Heart right ventricle (tissue), 16 donors: ENCODE data around the gene POU2AF2. TPM values are rescaled to one million over a fixed set of nuclear protein-coding genes. Genes with fewer than 3 reads are reported as not detected.

Source experiments
- ATAC-seq, 8 donors: fragments of 200-7000 bp; cut with Tn5 transposase; one replicate each; pipeline ENCODE4 v1.9.1; 2020; ENCODE audit warnings: mild to moderate bottlenecking in 8 of 8, moderate library complexity in 8 of 8, moderate number of reproducible peaks in 1 of 8
- DNase-seq, 2 donors: peaks; one replicate each; pipeline ENCODE4 v3.0.0-alpha.2; 2020
- H3K27ac ChIP-seq, 10 donors: fragments of 200-600 bp; sonication (generic) in 2 of 10; one replicate each; pipeline versions ENCODE4 v1.5.0 to v1.8.0; 2020 to 2022; ENCODE audit warnings: mild to moderate bottlenecking in 3 of 10
- H3K27me3 ChIP-seq, 7 donors: fragments of 200-600 bp; one replicate each; pipeline ENCODE4 v1.8.0; 2021 to 2022; ENCODE audit warnings: mild to moderate bottlenecking in 2 of 7
- H3K36me3 ChIP-seq, 9 donors: fragments of 200-600 bp; sonication (generic) in 1 of 9; one replicate each; pipeline versions ENCODE4 v1.5.0 to v1.8.0; 2020 to 2022; ENCODE audit warnings: mild to moderate bottlenecking in 2 of 9
- H3K4me1 ChIP-seq, 9 donors: fragments of 200-600 bp; sonication (generic) in 1 of 9; one replicate each; pipeline versions ENCODE4 v1.5.0 to v1.8.0; 2020 to 2022; ENCODE audit warnings: mild to moderate bottlenecking in 4 of 9
- H3K4me3 ChIP-seq, 10 donors: fragments of 200-600 bp; sonication (generic) in 2 of 10; one replicate each; pipeline versions ENCODE4 v1.5.0 to v1.8.0; 2020 to 2022; ENCODE audit warnings: mild to moderate bottlenecking in 7 of 10, moderate library complexity in 2 of 10
- H3K9me3 ChIP-seq, 11 donors: fragments of 200-600 bp in 10 of 11; sonication (generic) in 2 of 11; one replicate each; pipeline versions ENCODE4 v1.5.0 to v1.8.0; 2013 to 2022; ENCODE audit warnings: mild to moderate bottlenecking in 2 of 11, control low read depth in 1 of 11, moderate library complexity in 1 of 11
- WGBS, 2 donors: extraction: QIAGEN DNeasy Blood & Tissue Kit; methylation state at CpG; one replicate each; pipeline ENCODE4 v1.1.7; 2013; ENCODE audit warnings: inconsistent platforms in 1 of 2; 5-methylcytosine and 5-hydroxymethylcytosine counted together
- intact Hi-C, 10 donors: fragments of 100-400 bp; cut with DNase I; formaldehyde crosslinking; loops; one replicate each; pipeline versions ENCODE4 v1.11.1 to v1.14.2; 2022
- polyA plus RNA-seq, 2 donors: library from polyadenylated mRNA; stranded (reverse); fragments of 200-250 nt; gene quantifications; one replicate each; pipeline ENCODE4 v1.2.3, GENCODE V29; 2013
- total RNA-seq, 10 donors: library from RNA; stranded (reverse); fragmentation: NEBNext Ultra II Directional in 3 of 10; extraction: Animal tissue kit (Norgen Biotek cat#: 25700) in 3 of 10; gene quantifications; one replicate each; pipeline versions ENCODE4 v1.2.1 to v1.2.4, GENCODE V29; 2021 to 2023
- TF ChIP-seq, protein P1 (sequence below), 9 donors: fragments of 200-600 bp; sonication (generic) in 2 of 9; IDR thresholded peaks; one replicate each; pipeline versions ENCODE4 v1.5.0 to v1.8.0; 2021 to 2022; ENCODE audit warnings: antibody characterized with exemption in 9 of 9, mild to moderate bottlenecking in 5 of 9, moderate library complexity in 1 of 9
- donor health status: Arrhythmogenic right ventricular cardiomyopathy.
- donor health status: ischemic (EF 13 %, LVEDD 7.1; RV severe dilation, severe dysfunction).
- donor health status: healthy with polysubstance abuse.
- donor health status: DM: no; HTN: yes; CAD: no.
- donor health status: DM: no; HTN: no; CAD: no.
- donor health status: ischemic (EF 25% LVEDD 6.9; RV normal size, moderate dysfunction).
- donor health status: ischemic (EF 25% LVEDD 5.7; RV mildly dilated, moderate dysfunction).
- donor health status: healthy.
- donor health status: DM: yes; HTN: yes; CAD: no.
- donor health status: Ischemic cardiomyopathy.
- donor health status: ischemic (EF 35%, LVEDD 5.7; RV mildly dilated, moderate dysfunction).
- donor health status: nonischemic (EF 11% LVEDD 7.7; RV severe dilation, severe dysfunction).
- donor health status: DM: yes; HTN: yes; CAD: no.
- donor health status: PGD.
- donor health status: ischemic (EF 29% LVEDD 5.4; RV normal size, mild dysfunction).
- donor health status: nonischemic (EF 23%, LVEDD 6.1; RV moderate dilation, normal function).

Gene POU2AF2
- total and polyA plus RNA-seq, 12 donors = not detected

DNA sequence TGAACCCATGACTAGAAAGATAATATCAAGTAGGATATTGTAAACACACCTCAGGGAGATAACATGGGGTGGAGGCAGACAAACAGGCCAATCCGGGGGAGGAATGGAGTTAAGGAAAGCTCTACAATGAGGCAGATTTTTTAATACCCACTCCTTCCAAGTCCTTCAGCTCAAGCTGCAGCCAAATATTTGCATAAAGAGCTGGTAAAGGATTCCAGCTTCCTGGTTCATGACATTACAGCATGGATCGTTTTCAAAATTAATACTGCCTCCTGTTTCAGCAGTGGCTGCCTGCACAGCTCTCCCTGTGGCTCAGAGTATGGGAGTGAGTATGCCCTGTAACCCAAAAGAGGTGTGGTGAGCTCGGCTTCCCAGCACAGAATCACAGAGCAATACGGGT, 57.9 kb downstream of the POU2AF2 start:
- Histone ChIP-seq H3K27me3 (peaks cover 7 to 49% (median 21%) of the 10 kb centered on the region in 7 donors), H3K4me1 (peaks cover 2 to 15% (median 12%) of the 10 kb centered on the region in 9 donors)
- intact Hi-C loops = loop anchor here in 1 of 10 donors (5.0 kb wide), 1 partner anchor 119 kb away; no protein-coding TSS in a partner anchor

DNA sequence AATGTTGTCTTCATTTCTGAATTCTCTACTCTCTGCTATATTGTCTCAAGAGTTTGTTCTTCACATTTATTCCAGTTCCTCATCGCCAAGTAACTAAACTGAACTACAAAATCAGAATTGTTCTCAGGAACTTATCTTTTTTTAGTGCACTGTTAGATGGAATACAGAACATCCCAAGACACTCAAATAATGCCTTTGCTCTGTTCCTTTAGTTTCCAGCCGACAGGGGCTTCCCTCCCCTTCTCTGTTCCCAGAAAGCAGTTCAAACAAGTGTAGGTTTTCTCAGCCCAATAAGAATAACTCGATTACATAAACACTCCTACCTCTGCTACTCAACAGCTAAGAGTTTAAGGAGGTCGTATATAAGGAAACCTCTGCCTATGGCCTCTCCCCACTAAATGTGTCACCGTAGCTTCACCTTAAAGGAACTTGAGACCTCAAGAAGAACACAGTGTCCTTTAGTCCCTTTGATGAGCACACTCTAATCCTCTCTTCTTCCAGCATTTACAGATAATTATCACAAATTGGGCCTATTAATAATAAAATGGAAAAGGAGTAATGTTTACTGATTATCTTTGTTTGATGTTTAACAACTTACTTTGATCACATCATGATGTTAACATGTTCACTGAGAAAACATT, 59.8 kb downstream of the POU2AF2 start:
- Histone ChIP-seq H3K4me3 (no peak overlapping the region), H3K4me1 (no peaks in the 10 kb centered on the region), H3K36me3 (no peaks in the 10 kb centered on the region), H3K9me3 (no peaks in the 10 kb centered on the region), H3K27ac (no peak overlapping the region), H3K27me3 (peaks cover 0 to 40% (median 6%) of the 10 kb centered on the region in 7 donors)
- TF ChIP-seq, protein P1, sequence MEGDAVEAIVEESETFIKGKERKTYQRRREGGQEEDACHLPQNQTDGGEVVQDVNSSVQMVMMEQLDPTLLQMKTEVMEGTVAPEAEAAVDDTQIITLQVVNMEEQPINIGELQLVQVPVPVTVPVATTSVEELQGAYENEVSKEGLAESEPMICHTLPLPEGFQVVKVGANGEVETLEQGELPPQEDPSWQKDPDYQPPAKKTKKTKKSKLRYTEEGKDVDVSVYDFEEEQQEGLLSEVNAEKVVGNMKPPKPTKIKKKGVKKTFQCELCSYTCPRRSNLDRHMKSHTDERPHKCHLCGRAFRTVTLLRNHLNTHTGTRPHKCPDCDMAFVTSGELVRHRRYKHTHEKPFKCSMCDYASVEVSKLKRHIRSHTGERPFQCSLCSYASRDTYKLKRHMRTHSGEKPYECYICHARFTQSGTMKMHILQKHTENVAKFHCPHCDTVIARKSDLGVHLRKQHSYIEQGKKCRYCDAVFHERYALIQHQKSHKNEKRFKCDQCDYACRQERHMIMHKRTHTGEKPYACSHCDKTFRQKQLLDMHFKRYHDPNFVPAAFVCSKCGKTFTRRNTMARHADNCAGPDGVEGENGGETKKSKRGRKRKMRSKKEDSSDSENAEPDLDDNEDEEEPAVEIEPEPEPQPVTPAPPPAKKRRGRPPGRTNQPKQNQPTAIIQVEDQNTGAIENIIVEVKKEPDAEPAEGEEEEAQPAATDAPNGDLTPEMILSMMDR (IDR thresholded peaks at IDR 0.05) = no peak
- 81% methylated on average over 5 of the region's 5 CpGs for WGBS, 2 donors
- intact Hi-C loops = no loop called here
- no peak for DNase-seq
- no peak for ATAC-seq

More for the DNA sequence above, 57.9 kb downstream of the POU2AF2 start:
- TF ChIP-seq, protein P1 (IDR thresholded peaks at IDR 0.05) = no peak
- Histone ChIP-seq H3K9me3 (no peaks in the 10 kb centered on the region), H3K36me3 (no peaks in the 10 kb centered on the region), H3K27ac (no peak overlapping the region), H3K4me3 (no peak overlapping the region)
- 50 to 60% methylated on average over 4 of the region's 4 CpGs for WGBS, 2 donors
- DNase-seq (no peak), ATAC-seq (peak in 1 of 8 donors; percentile 25)

DNA sequence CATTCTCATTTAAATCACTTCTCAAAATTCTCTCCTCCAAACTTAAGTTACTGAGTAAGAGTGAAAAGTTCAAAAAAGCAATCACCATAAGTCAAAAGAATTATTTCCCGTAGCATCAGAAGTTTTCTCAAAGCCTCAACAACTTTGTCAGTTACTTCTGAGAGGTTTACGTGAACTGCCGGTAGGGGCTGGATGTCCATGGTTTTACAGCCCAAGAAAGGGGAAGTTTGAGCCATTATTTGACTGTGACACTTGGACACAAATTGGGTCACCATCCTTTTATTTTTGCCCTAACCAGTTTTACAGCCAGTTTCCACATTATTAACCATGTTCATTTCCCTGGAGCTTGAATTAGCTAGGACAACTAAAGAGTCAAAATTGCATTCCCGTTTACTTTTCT, 60.4 kb downstream of the POU2AF2 start:
- Histone ChIP-seq H3K4me1 (no peaks in the 10 kb centered on the region), H3K4me3 (no peak overlapping the region), H3K27ac (no peak overlapping the region), H3K36me3 (no peaks in the 10 kb centered on the region), H3K27me3 (peaks cover 0 to 36% (median 6%) of the 10 kb centered on the region in 7 donors), H3K9me3 (no peaks in the 10 kb centered on the region)
- no peak for ATAC-seq
- intact Hi-C loops = no loop called here
- WGBS, 2 donors = 93 to 94% methylated on average over 4 of the region's 4 CpGs
- DNase-seq = no peak
- TF ChIP-seq, protein P1 (IDR thresholded peaks at IDR 0.05) = no peak

DNA sequence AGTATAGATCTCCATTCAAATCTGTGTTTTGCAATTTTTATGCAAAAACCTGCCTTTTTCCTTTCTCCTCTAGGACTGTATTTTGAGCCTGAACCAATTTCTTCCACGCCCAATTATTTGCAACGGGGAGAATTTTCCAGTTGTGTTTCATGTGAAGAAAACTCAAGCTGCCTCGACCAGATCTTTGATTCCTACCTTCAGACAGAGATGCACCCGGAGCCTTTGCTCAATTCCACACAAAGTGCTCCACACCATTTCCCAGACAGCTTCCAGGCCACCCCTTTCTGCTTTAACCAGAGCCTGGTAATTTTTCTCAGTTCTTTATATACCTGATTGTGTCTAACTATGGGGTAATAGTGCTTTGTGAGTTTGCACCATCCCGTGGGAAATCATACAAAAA, 60.8 kb downstream of the POU2AF2 start:
- Histone ChIP-seq H3K27ac (no peak overlapping the region), H3K9me3 (no peaks in the 10 kb centered on the region), H3K4me3 (no peak overlapping the region), H3K36me3 (no peaks in the 10 kb centered on the region), H3K4me1 (no peaks in the 10 kb centered on the region), H3K27me3 (peaks cover 0 to 36% (median 6%) of the 10 kb centered on the region in 7 donors)
- ATAC-seq (no peak), DNase-seq (no peak)
- 81 to 85% methylated on average over 5 of the region's 5 CpGs for WGBS, 2 donors
- intact Hi-C loops = no loop called here
- TF ChIP-seq, protein P1 (IDR thresholded peaks at IDR 0.05) = no peak
